Stimulated activated CD4-positive, alpha-beta T cell treated with anti-CD3 and anti-CD28 coated beads, Interleukin-15, amount 100 ng/mL, for 1 hour (primary cell): ENCODE data around the gene FBH1.
"Not testable (repeated sequence)": the region's sequence is repeated elsewhere in the genome, so short reads cannot be mapped to it uniquely, and the experiment has no call there.

ENCODE experiments used
- DNase-seq, 2 donors: peaks; one replicate each; pipeline ENCODE4 v3.0.0-alpha.2; 2020; ENCODE audit warnings: low read depth in 1 of 2, low spot score in 1 of 2

Gene FBH1

GRCh38 chr10:5958077-5958476, 68.0 kb downstream of the FBH1 start:
- no peak for DNase-seq

GRCh38 chr10:5958675-5959074, 68.6 kb downstream of the FBH1 start:
- no peak for DNase-seq

- DNase-seq = no peak
These were observed 69.1 kb downstream of the FBH1 start for GRCh38 chr10:5959142-5959541.

- no peak for DNase-seq
These were observed 69.6 kb downstream of the FBH1 start for GRCh38 chr10:5959581-5960069.

- DNase-seq = no peak
These were observed 70.3 kb downstream of the FBH1 start for GRCh38 chr10:5960070-5960972.

GRCh38 chr10:5960973-5961275, 70.9 kb downstream of the FBH1 start:
- not testable (repeated sequence) for DNase-seq

GRCh38 chr10:5961405-5962100, 71.5 kb downstream of the FBH1 start:
- DNase-seq = no peak

GRCh38 chr10:5962358-5962940, 72.4 kb downstream of the FBH1 start:
- DNase-seq = not testable (repeated sequence)

- DNase-seq = no peak
These were observed 73.0 kb downstream of the FBH1 start for GRCh38 chr10:5963071-5963470.

GRCh38 chr10:5963591-5963990, 73.5 kb downstream of the FBH1 start:
- no peak for DNase-seq

GRCh38 chr10:5964736-5965135, 74.7 kb downstream of the FBH1 start:
- DNase-seq = no peak

- no peak for DNase-seq
These were observed 75.2 kb downstream of the FBH1 start for GRCh38 chr10:5965266-5965665.

- DNase-seq = no peak
These were observed 78.1 kb downstream of the FBH1 start for GRCh38 chr10:5968037-5968680.

GRCh38 chr10:5968681-5969453, 78.8 kb downstream of the FBH1 start:
- DNase-seq = no peak

GRCh38 chr10:5970066-5970465, 80.0 kb downstream of the FBH1 start:
- no peak for DNase-seq

GRCh38 chr10:5970527-5970926, 80.5 kb downstream of the FBH1 start:
- no peak for DNase-seq

GRCh38 chr10:5971315-5971832, 81.3 kb downstream of the FBH1 start:
- DNase-seq = no peak

- no peak for DNase-seq
These were observed 81.8 kb downstream of the FBH1 start for GRCh38 chr10:5971886-5972285.

- no peak for DNase-seq
These were observed 83.0 kb downstream of the FBH1 start for GRCh38 chr10:5973069-5973468.

- peak in 1 of 2 donors; percentile 25 for DNase-seq
These were observed 85.8 kb downstream of the FBH1 start for GRCh38 chr10:5975641-5976473.
